Left lung (tissue), 10 donors: ENCODE measurements around the gene HDDC2. TPM values are rescaled to one million over a fixed set of nuclear protein-coding genes. Genes with fewer than 3 reads are reported as not detected.

ENCODE experiments used
- ATAC-seq: fragments of 200-7000 bp; cut with Tn5 transposase; one replicate; pipeline ENCODE4 v1.9.1; 2020; ENCODE audit warnings: moderate library complexity
- DNase-seq, 4 donors: peaks; one replicate each; pipeline ENCODE4 v3.0.0-alpha.2; 2013 to 2020
- H3K27ac ChIP-seq, 2 donors: fragments of 200-600 bp; sonication (generic) in 1 of 2; one replicate each; pipeline versions ENCODE4 v1.5.0 to v1.8.0; 2020 to 2021
- H3K27me3 ChIP-seq, 2 donors: fragments of 200-600 bp; sonication (generic) in 1 of 2; one replicate each; pipeline versions ENCODE4 v1.5.0 to v1.8.0; 2020 to 2021
- H3K36me3 ChIP-seq, 2 donors: fragments of 200-600 bp; sonication (generic) in 1 of 2; one replicate each; pipeline versions ENCODE4 v1.5.0 to v1.8.0; 2020 to 2021
- H3K4me1 ChIP-seq, 2 donors: fragments of 200-600 bp; one replicate each; pipeline ENCODE4 v1.8.0; 2021
- H3K4me3 ChIP-seq, 2 donors: fragments of 200-600 bp; sonication (generic) in 1 of 2; one replicate each; pipeline versions ENCODE4 v1.5.0 to v1.8.0; 2020 to 2021; ENCODE audit warnings: mild to moderate bottlenecking in 1 of 2
- H3K9me3 ChIP-seq, 2 donors: fragments of 200-600 bp; sonication (generic) in 1 of 2; one replicate each; pipeline versions ENCODE4 v1.5.0 to v1.8.0; 2020 to 2021
- intact Hi-C, 2 donors: fragments of 100-400 bp; cut with DNase I; formaldehyde crosslinking; loops; one replicate each; pipeline versions ENCODE4 v1.11.2 to v1.14.2; 2022
- polyA plus RNA-seq, 6 donors: library from polyadenylated mRNA; unstranded; fragments of 120-200 nt; gene quantifications; one replicate each; pipeline ENCODE4 v1.2.1, GENCODE V29; 2013; ENCODE audit not compliant: insufficient read length in 6 of 6
- total RNA-seq, 2 donors: library from RNA; stranded (reverse); fragmentation: NEBNext Ultra II Directional; extraction: Animal tissue kit (Norgen Biotek cat#: 25700); gene quantifications; one replicate each; pipeline ENCODE4 v1.2.1, GENCODE V29; 2021
- TF ChIP-seq, protein P1 (sequence below), 2 donors: fragments of 200-600 bp; sonication (generic) in 1 of 2; IDR thresholded peaks; one replicate each; pipeline versions ENCODE4 v1.5.0 to v1.8.0; 2021; ENCODE audit warnings: antibody characterized with exemption in 2 of 2
- donor health status: DM: no; HTN: yes; CAD: no.
- donor health status: DM: no; HTN: no; CAD: no.

HDDC2 gene
- total and polyA plus RNA-seq, 8 donors, result 49.2 to 86.9 (median 79.9) TPM

DNA sequence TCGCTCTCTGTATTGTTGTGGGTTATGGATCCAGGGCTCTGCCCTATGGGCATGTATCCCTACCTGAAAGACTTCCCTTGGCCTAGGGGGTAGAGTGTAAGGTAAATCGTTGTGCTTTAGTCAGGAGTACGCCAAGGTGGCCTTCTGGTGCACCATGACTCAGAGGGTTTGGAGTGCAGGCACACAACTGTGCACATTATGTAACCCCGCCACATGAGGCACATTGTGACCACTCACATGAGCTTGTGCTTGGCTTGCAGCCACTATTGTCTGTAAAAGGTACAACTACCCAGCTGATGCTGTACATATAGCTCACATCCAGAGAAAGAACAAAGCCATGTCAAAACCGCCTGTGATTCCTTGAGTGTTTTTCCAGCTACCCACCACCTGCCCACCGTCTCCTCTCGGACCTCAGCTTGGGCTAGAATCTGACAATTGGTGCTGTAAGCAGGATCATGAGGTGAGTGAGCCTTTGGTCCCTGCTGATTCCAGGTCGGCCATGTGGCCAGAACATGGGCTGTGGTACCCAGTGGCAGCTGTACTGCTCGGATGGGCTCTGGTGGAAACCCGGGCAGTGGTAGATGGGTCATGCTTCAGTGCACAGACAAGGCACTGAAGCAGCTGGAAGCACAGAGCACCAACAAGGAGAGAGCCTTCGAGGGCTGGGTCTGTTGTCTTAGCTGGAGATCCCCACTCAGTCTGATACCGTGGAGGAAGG is 33.8 kb downstream of the HDDC2 start:
- no peak overlapping the region for H3K27ac ChIP-seq
- peaks cover 0 to 16% of the 10 kb centered on the region in 2 donors for H3K36me3 ChIP-seq
- intact Hi-C loops, result no loop called here
- ATAC-seq, result no peak
- no peak for DNase-seq
- H3K4me1 ChIP-seq, result no peaks in the 10 kb centered on the region
- H3K4me3 ChIP-seq, result no peak overlapping the region
- H3K9me3 ChIP-seq, result no peaks in the 10 kb centered on the region
- H3K27me3 ChIP-seq, result no peaks in the 10 kb centered on the region
- TF ChIP-seq, protein P1, sequence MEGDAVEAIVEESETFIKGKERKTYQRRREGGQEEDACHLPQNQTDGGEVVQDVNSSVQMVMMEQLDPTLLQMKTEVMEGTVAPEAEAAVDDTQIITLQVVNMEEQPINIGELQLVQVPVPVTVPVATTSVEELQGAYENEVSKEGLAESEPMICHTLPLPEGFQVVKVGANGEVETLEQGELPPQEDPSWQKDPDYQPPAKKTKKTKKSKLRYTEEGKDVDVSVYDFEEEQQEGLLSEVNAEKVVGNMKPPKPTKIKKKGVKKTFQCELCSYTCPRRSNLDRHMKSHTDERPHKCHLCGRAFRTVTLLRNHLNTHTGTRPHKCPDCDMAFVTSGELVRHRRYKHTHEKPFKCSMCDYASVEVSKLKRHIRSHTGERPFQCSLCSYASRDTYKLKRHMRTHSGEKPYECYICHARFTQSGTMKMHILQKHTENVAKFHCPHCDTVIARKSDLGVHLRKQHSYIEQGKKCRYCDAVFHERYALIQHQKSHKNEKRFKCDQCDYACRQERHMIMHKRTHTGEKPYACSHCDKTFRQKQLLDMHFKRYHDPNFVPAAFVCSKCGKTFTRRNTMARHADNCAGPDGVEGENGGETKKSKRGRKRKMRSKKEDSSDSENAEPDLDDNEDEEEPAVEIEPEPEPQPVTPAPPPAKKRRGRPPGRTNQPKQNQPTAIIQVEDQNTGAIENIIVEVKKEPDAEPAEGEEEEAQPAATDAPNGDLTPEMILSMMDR (IDR thresholded peaks at IDR 0.05), result no peak

DNA sequence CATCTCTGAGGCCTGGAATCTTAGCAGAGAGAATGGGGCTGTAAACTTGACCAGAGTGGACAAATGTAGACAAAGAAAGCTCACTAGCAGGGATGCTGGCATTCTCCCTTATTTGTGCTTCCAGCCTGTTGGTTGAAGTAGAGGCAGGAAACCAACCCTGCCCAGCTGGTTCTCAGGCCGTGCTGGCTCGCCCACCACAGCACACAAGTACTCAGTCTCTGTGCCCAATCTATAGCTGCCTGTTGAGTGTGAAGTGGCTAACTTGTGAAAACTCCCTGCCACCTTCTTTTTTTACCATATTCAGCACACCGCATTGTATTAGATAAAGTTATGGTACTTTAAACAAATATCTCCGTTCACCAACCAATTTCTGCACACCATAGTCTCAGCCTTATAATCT is 37.3 kb downstream of the HDDC2 start:
- Histone ChIP-seq H3K27me3 (no peaks in the 10 kb centered on the region), H3K4me1 (no peaks in the 10 kb centered on the region), H3K4me3 (no peak overlapping the region), H3K36me3 (no peaks in the 10 kb centered on the region), H3K27ac (no peak overlapping the region), H3K9me3 (no peaks in the 10 kb centered on the region)
- TF ChIP-seq, protein P1 (IDR thresholded peaks at IDR 0.05), result no peak
- ATAC-seq (no peak), DNase-seq (no peak)
- intact Hi-C loops, result no loop called here

DNA sequence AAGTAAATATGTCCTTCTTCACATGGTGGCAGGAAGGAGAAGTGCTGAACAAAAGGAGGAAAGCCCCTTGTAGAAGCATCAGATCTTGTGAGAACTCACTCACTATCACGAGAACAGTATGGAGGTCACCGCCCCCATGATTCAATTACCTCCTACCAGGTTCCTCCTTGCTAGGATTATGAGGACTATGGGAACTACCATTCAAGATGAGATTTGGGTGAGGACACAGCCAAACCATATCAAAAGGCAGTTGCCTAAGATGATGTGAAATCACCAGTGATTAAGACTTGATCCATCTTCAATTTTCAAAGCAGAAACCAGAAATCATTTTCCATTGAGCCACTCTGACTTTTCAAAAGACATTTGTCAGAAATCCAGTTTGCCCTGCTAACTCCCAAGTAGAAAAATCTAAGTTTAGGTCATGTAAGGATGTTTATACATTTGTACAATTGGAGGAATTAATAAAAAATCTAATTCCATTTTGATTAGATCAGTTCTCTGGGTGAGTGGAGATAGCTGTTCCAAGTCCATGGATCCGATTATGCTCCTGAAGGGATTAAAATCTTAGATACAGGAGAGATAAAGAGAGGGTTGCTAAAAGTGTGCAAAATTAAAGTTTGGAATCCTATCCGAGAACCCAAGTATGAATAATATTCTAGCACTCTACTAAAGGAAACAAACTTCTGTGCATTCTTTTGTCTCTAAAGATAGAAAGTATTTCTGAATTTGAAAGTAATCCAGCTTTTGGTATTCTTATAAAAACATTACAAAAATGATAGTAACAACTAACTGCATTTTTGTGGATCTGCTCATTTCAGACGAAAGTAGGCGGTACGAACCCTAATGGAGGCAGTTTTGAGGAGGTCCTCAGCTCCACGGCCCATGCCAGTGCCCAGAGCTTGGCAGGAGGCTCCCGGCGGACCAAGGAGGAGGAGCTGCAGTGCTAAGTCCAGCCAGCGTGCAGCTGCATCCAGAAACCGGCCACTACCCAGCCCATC is 39.5 kb downstream of the HDDC2 start:
- Histone ChIP-seq H3K27ac (peak overlapping the region in 1 of 2 donors; percentile 33), H3K36me3 (no peaks in the 10 kb centered on the region), H3K27me3 (no peaks in the 10 kb centered on the region), H3K4me3 (no peak overlapping the region), H3K4me1 (no peaks in the 10 kb centered on the region), H3K9me3 (no peaks in the 10 kb centered on the region)
- intact Hi-C loops, result no loop called here
- DNase-seq, result no peak
- no peak for ATAC-seq
- TF ChIP-seq, protein P1 (IDR thresholded peaks at IDR 0.05), result no peak

DNA sequence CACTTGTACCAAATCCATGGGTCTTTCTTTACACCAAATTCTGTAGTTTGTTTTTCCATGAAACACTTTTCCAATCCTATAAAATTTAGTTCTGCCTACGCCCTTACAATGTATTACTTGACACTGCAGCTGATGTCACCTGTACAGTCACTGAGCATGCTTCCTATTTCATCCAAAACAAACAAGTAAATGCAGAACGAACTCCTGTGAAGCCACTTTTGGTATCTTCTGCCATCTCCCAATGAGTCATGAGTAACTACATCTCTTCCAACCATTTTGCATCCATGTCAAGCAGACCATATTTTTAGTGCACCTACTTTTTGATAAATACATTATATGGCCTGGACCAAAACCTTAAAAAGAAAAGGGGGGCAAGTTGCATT is 42.4 kb downstream of the HDDC2 start:
- TF ChIP-seq, protein P1 (IDR thresholded peaks at IDR 0.05), result no peak
- Histone ChIP-seq H3K27me3 (no peaks in the 10 kb centered on the region), H3K36me3 (no peaks in the 10 kb centered on the region), H3K27ac (no peak overlapping the region), H3K4me1 (no peaks in the 10 kb centered on the region), H3K9me3 (no peaks in the 10 kb centered on the region), H3K4me3 (no peak overlapping the region)
- intact Hi-C loops, result no loop called here
- ATAC-seq, result no peak
- no peak for DNase-seq
